Germinal center (tissue), 1 donor: ENCODE measurements around the gene DAGLA.

Source experiments
- DNase-seq: peaks from one replicate; pipeline ENCODE4 v3.0.0; 2012; ENCODE audit warnings: mixed read lengths, low spot score

DAGLA gene

GRCh38 chr11:61730240-61730994, 50.2 kb downstream of the DAGLA start:
- DNase-seq, result no peak

GRCh38 chr11:61731211-61731951, 51.2 kb downstream of the DAGLA start:
- DNase-seq, result no peak

GRCh38 chr11:61731952-61732675, 51.9 kb downstream of the DAGLA start:
- no peak for DNase-seq

- no peak for DNase-seq
Observed at GRCh38 chr11:61732705-61733104, 52.5 kb downstream of the DAGLA start.

GRCh38 chr11:61733120-61733978, 53.2 kb downstream of the DAGLA start:
- peak; percentile 93 for DNase-seq

- DNase-seq, result no peak
Observed at GRCh38 chr11:61734767-61735166, 54.6 kb downstream of the DAGLA start.

- DNase-seq, result no peak
Observed at GRCh38 chr11:61735391-61735790, 55.2 kb downstream of the DAGLA start.

GRCh38 chr11:61736310-61736709, 56.1 kb downstream of the DAGLA start:
- no peak for DNase-seq

GRCh38 chr11:61737131-61737530, 56.9 kb downstream of the DAGLA start:
- no peak for DNase-seq

- no peak for DNase-seq
Observed at GRCh38 chr11:61737636-61738386, 57.6 kb downstream of the DAGLA start.

GRCh38 chr11:61738776-61739175, 58.6 kb downstream of the DAGLA start:
- no peak for DNase-seq

- DNase-seq, result no peak
Observed at GRCh38 chr11:61739413-61739812, 59.2 kb downstream of the DAGLA start.

- DNase-seq, result no peak
Observed at GRCh38 chr11:61739966-61740365, 59.8 kb downstream of the DAGLA start.

GRCh38 chr11:61742391-61742790, 62.2 kb downstream of the DAGLA start:
- no peak for DNase-seq

- DNase-seq, result no peak
Observed at GRCh38 chr11:61743486-61744095, 63.4 kb downstream of the DAGLA start.

GRCh38 chr11:61744181-61744580, 64.0 kb downstream of the DAGLA start:
- no peak for DNase-seq

- no peak for DNase-seq
Observed at GRCh38 chr11:61744609-61745156, 64.5 kb downstream of the DAGLA start.

- DNase-seq, result no peak
Observed at GRCh38 chr11:61745781-61746441, 65.7 kb downstream of the DAGLA start.

- no peak for DNase-seq
Observed at GRCh38 chr11:61746442-61747191, 66.4 kb downstream of the DAGLA start.
